CD4-positive, alpha-beta T cell treated with Interleukin-2 at 100 ng/mL for 4 hours (primary cell): Measurements from ENCODE around the gene ARHGAP24.
"Not testable (repeated sequence)": the region's sequence is repeated elsewhere in the genome, so short reads cannot be mapped to it uniquely, and the experiment has no call there.

ENCODE experiments used
- DNase-seq: peaks from one replicate; pipeline ENCODE4 v3.0.0-alpha.2; 2020; ENCODE audit warnings: low spot score

Gene ARHGAP24

GRCh38 chr4:85482010-85482738, 7.2 kb downstream of the ARHGAP24 start:
- DNase-seq, result no peak

GRCh38 chr4:85486425-85487086, 11.6 kb downstream of the ARHGAP24 start:
- no peak for DNase-seq

DNA sequence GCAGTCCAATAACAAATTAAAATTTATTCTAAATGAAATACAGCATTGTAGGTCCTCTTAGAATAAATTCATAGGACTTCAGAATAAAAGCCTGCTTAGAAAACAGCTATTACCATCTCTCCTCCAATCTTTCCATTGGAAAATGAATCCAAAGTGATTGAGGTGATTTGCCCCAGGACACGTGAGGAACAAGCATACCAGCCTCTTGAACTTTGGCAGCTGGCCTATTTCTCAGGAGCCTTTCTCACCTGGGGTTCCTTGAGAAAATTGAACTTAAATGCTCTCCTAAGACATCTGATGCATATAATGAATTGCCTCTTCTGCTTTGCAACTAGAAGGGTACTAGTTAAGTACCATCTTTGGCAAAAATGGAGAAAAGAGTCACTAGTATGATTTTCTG, 13.5 kb downstream of the ARHGAP24 start:
- no peak for DNase-seq

DNA sequence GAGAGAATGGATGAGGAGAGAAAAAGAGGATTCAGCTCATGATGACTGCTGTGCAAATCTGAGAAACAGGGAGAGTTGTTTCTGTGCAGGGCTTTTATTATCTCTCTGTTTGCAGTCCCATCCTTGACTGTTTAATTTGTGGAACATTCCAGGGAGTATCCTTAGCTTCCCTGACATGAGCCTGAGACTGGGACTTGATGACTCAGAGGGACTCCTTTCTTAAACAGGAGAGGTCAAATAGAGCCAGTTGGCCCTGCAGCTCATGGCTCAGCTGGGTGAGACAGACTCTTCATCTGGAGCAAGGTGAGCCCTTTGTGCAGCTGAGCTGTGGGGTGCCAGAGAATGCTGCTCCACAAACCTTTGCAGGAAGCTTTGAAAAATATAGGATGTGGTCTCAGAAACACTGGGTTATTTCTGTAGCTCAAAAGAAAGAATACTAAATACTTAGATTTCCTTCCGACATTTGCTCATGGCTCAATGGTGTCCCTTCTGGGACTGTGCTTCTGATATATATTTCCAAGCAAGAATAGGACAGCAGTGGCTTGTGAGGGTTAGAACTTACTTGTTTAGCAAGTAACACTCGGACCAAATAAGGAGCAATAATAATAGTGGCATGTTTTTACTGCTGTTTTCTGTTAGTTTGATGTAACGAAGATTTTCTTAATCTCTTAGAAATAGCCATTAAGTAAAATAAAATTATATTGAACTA, 14.5 kb downstream of the ARHGAP24 start:
- no peak for DNase-seq

DNA sequence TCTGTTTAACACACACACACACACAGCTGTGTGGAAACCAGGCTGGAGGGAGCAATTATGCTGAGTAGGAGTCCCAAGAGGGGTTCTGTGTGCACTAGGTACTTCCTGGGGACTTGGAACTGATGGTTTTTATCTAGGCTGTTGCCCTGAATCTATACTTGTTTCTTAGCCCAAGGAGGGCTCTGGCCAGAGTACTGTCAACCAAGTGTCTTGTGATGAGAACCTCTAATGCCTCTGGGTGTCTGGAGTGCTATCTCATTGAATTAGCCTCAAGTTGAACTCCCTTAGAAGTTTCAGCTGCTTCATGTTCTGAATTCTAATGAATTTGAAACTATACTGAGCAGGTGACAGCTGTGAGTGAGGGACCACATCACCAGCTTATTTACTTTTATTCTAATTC, 16.6 kb downstream of the ARHGAP24 start:
- no peak for DNase-seq

GRCh38 chr4:85492336-85492735, 17.4 kb downstream of the ARHGAP24 start:
- no peak for DNase-seq

GRCh38 chr4:85495621-85496020, 20.7 kb downstream of the ARHGAP24 start:
- DNase-seq, result no peak

- no peak for DNase-seq
Observed at GRCh38 chr4:85496126-85496849, 21.3 kb downstream of the ARHGAP24 start.

DNA sequence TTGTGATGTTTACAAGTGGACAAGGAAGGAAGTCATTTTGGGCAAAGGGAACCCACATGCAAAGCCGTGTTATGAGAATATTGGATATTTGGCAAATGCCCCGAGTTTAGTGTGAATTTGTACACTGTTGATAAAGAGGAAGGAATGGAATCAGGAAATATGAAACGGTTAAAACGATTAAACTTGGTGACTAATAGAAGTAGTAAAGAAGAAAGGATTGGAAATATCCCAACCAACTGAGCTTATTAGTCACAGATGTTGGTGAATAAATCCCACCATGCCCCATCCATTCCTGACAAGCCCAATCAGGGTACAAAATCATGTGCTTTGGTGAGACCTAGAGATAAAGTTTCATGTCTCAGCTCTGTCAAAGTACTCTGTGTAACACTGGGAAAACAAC, 22.0 kb downstream of the ARHGAP24 start:
- no peak for DNase-seq

DNA sequence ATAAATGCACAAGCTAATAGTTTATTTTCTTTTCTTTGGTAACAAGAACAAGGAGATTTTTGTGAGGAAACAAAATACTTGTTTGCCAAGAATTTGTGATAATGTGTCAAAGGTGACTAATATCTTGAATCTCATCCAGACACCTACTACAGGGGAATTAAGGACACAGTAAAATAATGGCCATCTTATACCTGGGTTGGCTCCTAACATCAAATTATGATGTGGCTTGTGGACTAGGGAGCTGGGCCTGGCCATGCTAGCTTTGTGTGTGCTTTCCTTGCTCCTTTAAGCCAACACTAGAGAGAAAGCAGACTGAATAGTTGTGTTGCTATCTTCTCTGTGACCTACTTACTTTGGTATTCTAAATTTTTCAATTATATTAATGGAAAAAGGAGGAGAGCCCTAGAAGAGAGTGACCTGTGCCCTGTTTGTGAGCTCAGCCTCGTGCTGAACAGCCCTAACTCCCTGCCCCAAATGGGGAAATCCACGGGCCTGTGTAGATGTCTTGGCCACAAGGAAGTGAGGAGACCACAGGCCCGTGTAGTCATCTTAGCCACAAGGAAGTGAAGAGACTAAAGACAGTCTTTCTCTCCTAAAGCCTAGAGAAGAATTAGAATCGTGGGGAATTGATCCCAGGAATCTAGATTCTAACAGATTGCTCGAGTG, 23.3 kb downstream of the ARHGAP24 start:
- DNase-seq, result no peak

GRCh38 chr4:85499573-85499972, 24.6 kb downstream of the ARHGAP24 start:
- no peak for DNase-seq

- DNase-seq, result no peak
Observed at GRCh38 chr4:85500110-85500867, 25.3 kb downstream of the ARHGAP24 start.

GRCh38 chr4:85501145-85501544, 26.2 kb downstream of the ARHGAP24 start:
- not testable (repeated sequence) for DNase-seq

- DNase-seq, result no peak
Observed at GRCh38 chr4:85508654-85509053, 33.7 kb downstream of the ARHGAP24 start.

DNA sequence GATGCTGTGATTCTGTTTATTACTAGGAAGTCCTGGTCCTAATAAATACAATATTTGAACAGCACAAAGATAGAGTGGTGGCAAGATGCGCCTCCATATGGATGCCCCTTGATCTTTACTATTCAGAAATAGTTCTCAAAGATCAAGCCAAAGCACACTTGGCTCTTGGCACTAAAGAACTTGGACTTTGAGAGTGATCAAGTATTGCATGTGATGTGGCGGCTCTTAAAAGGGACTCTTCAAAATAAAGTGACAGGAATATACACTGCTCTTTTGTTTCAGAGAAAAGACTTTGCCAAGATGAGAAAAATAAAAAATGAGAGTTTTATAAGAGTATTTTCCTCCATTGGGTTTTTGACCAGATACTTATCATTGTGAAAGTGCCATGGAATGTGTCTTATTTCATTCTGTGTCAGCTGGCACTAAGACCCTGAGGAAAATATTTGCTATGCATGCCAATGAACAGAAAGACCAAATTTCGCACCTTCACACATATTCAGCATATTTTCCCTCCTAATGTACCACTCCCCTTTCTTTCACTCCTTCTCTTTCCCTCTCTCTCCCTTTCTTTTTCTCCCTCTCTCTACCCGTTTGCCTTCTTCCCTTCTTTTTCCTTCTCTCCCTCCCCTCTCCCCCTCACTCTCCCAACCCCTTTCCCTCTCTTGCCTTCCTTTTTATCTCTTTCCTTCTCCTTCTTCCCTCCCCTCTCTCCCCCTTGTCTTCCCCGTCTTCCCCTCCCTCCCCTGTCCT, 35.1 kb downstream of the ARHGAP24 start:
- no peak for DNase-seq

GRCh38 chr4:85510632-85510984, 35.7 kb downstream of the ARHGAP24 start:
- no peak for DNase-seq

GRCh38 chr4:85512446-85513205, 37.7 kb downstream of the ARHGAP24 start:
- no peak for DNase-seq

DNA sequence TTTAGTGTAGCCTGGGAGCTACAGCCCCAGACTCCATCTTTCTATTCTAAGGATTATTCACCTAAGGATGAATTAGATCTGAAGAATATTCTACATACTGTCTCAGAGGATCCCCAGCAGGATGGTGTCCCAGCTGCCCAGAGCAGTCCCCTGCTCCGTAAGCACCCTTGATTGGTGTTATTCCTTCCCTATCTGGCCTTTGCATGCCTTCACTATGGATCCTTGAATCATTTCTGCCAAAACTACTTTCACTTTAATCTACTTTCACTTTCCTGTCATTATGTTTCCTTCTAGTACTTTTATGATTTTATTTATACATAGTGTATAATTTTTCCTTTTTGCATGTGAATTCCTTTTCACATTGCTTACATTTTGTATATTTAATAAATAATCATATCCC, 39.2 kb downstream of the ARHGAP24 start:
- no peak for DNase-seq

- no peak for DNase-seq
Observed at GRCh38 chr4:85514783-85515182, 39.8 kb downstream of the ARHGAP24 start.

DNA sequence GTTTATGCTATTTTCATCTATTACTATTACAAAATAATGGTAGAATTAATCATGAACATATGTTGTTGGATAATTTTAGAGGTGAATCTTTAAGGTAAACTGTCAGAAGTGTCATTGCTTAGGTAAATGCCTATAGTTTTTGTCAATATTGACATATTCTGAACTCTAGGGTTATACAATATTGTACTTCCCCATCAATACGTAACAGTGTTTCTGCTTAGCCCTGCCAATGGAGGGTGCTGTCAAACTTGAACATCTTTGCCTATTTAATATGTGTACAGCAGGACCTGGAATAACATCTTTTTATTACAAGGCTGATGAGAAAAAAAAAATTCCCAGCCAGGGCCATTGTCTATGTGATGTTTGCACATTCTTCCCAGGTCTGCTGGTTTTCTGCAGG, 40.8 kb downstream of the ARHGAP24 start:
- no peak for DNase-seq
